AG09309 (cell line): Measurements from ENCODE around the gene PPME1.

Experiments used
- DNase-seq: peaks from one replicate; pipeline ENCODE4 v3.0.0-alpha.2; 2010; ENCODE audit warnings: low read depth
- H3K4me3 ChIP-seq: 2 replicates; pipeline ENCODE4 v1.5.1; 2011; ENCODE audit warnings: mild to moderate bottlenecking, low read depth, low read length, moderate library complexity; ENCODE audit not compliant: control insufficient read depth
- TF ChIP-seq, protein P1 (sequence below): IDR thresholded peaks from 2 replicates; pipeline ENCODE4 v1.5.1; 2011; ENCODE audit warnings: mild to moderate bottlenecking, low read depth, low read length, inconsistent platforms; ENCODE audit not compliant: insufficient read depth, control insufficient read depth; ENCODE audit errors: missing control alignments

PPME1 gene

DNA sequence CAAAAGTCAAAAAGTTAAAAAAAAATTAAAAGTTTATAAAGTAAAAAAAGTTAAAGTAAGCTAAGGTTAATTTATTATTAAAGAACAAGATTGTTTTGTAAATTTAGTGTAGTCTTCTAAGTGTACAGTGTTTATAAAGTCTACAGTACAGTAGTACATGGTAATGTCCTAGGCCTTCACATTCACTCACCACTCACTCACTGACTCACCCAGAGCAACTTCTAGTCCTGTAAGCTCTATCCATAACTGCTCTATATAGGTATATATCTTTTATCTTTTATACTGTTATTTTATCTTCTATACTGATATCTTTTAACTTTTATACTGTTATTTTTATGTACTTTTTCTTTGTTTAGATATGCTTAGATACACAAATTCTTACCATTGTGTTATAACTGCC is 11.4 kb upstream of the PPME1 start:
- TF ChIP-seq, protein P1, sequence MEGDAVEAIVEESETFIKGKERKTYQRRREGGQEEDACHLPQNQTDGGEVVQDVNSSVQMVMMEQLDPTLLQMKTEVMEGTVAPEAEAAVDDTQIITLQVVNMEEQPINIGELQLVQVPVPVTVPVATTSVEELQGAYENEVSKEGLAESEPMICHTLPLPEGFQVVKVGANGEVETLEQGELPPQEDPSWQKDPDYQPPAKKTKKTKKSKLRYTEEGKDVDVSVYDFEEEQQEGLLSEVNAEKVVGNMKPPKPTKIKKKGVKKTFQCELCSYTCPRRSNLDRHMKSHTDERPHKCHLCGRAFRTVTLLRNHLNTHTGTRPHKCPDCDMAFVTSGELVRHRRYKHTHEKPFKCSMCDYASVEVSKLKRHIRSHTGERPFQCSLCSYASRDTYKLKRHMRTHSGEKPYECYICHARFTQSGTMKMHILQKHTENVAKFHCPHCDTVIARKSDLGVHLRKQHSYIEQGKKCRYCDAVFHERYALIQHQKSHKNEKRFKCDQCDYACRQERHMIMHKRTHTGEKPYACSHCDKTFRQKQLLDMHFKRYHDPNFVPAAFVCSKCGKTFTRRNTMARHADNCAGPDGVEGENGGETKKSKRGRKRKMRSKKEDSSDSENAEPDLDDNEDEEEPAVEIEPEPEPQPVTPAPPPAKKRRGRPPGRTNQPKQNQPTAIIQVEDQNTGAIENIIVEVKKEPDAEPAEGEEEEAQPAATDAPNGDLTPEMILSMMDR, result no peak
- DNase-seq, result no peak
- H3K4me3 ChIP-seq, result no peak overlapping the region

DNA sequence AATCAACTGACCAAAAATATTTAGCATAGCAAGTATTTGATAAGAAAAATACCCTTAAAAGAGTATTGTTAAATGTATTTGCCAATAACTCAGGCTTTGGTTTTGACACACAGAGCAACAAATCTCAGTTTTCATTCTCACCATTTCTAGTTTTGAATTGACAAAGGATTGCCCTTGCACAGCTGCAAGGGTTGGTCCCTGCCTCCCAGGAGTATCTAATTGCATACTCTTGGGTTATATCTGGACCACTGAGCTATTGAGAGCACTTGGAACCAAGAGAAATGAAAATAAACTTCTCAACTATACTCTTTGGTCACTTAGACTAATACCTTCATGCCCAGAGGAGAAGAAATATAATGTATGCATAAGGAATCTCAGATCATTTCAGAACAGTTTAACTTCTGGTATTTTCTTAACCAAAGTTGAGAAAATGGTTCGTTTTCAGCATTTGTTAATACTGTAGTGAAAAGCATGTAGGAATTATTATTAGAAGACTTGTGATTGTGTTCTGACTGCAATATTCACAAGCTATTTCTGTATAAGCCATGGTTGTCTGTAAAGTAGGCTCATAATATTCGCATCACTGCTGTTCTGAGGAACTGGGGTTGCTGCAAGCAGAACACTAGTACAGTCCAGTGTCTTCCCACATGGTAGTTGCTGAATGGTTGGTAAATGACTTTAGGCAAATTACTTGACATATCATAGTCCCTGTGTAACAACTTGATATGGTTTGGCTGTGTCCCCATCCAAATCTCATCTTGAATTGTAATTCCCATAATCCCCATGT is 8.2 kb upstream of the PPME1 start:
- H3K4me3 ChIP-seq, result no peak overlapping the region
- TF ChIP-seq, protein P1, result no peak
- DNase-seq, result no peak

DNA sequence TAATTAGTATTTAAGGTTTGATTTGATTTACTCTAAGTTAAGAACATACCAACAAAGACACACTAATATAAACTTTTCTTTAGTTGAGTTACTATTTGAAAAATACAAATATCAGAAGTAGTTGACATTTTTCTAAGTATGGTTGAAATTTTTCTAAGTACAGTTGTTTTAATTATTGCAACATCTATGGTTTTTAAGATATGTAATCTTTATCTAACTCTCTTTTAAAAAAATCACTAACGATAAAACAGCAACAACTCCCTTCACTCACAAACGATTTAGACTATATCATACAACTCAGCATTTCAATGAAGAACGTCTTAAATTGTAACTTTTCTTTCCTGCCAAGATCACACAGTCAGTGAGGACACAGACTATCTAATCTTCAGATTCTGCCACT is 2.3 kb upstream of the PPME1 start:
- H3K4me3 ChIP-seq, result no peak overlapping the region

GRCh38 chr11:74169738-74170458 is 1.2 kb upstream of the PPME1 start:
- DNase-seq, result no peak
- H3K4me3 ChIP-seq, result peak overlapping the region; percentile 90
- TF ChIP-seq, protein P1, result no peak

More for the DNA sequence above, 2.3 kb upstream of the PPME1 start:
- TF ChIP-seq, protein P1, result no peak
- no peak for DNase-seq

- peak overlapping the region; percentile 90 for H3K4me3 ChIP-seq
- DNase-seq, result no peak
- TF ChIP-seq, protein P1, result no peak
Measured at GRCh38 chr11:74171630-74171968, 510 bp downstream of the PPME1 start.

DNA sequence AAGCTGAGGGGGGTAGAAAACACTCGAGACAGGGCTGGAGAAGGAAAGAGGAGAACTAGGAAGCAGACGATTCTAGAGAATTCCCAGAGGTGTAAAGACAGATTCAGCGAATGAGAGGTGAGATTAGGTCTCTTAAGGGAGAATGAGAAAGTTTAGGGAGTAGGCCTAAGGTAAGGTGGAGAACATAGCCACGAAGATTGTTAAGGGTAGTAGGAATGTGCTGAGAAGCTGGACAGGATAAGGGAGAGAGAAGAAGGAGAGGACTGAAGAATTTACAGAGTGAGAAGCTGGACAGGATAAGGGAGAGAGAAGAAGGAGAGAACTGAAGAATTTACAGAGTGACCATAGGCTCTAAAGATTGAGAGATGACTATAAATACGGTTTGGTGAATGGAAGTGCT is 908 bp downstream of the PPME1 start:
- DNase-seq, result no peak
- TF ChIP-seq, protein P1, result no peak
- H3K4me3 ChIP-seq, result peak overlapping the region; percentile 90
